Activated T-cell treated with anti-CD3 and anti-CD28 coated beads, Interleukin-2, amount 50 U/mL, for 4 hours (primary cell): ENCODE results near the gene TUBG1. TPM values are rescaled to one million over a fixed set of nuclear protein-coding genes. Genes with fewer than 3 reads are reported as not detected.
"Not testable (repeated sequence)": the region's sequence is repeated elsewhere in the genome, so short reads cannot be mapped to it uniquely, and the experiment has no call there.

Experiments
- ATAC-seq, 2 donors: fragments of 200-7000 bp; cut with Tn5 transposase; one replicate each; pipeline ENCODE4 v1.10.0; 2021
- DNase-seq: peaks from one replicate; pipeline ENCODE4 v3.0.0-alpha.2; 2020
- H3K27me3 Mint-ChIP-seq: one replicate; pipeline ENCODE4 v1.8.0; 2021; ENCODE audit warnings: low read depth, mixed read lengths
- H3K36me3 Mint-ChIP-seq: one replicate; pipeline ENCODE4 v1.8.0; 2022; ENCODE audit warnings: mixed read lengths; ENCODE audit not compliant: insufficient read depth
- H3K4me1 Mint-ChIP-seq: one replicate; pipeline ENCODE4 v1.8.0; 2021; ENCODE audit warnings: low read depth, mixed read lengths
- H3K4me3 Mint-ChIP-seq: one replicate; pipeline ENCODE4 v1.8.0; 2021; ENCODE audit warnings: mild to moderate bottlenecking, moderate library complexity, mixed read lengths
- H3K9me3 Mint-ChIP-seq: one replicate; pipeline ENCODE4 v1.8.0; 2021; ENCODE audit warnings: mixed read lengths
- total RNA-seq, 3 donors: library from RNA; stranded (reverse); gene quantifications; one replicate each; pipeline ENCODE4 v1.2.1, GENCODE V29; 2021

TUBG1 gene
- total RNA-seq, 3 donors from 2014 or later: 91.7 to 103 (median 93.7) TPM

DNA sequence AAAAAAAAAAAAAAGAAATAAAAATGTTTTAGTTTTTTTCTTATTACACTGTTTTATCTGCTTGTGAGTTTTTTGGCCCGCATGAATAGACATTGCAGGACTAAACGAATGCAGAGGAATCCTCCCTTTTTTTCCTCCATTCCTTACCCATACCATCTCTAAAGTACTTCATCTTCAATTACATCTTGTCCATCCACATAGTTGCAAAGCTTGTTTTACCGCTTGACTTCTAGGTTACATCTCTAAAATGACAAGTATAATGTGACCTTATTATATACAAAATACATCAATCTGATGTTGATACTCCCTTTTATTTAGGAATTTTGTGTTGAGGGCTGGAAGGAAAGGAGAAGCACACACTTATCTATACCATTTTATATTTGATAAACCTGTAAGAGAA, 13.1 kb upstream of the TUBG1 start:
- ATAC-seq (no peak), DNase-seq (no peak)
- H3K9me3 Mint-ChIP-seq: no peaks in the 10 kb centered on the region
- H3K4me3 Mint-ChIP-seq: no peak overlapping the region
- no peaks in the 10 kb centered on the region for H3K27me3 Mint-ChIP-seq
- peaks cover 18% of the 10 kb centered on the region for H3K36me3 Mint-ChIP-seq
- H3K4me1 Mint-ChIP-seq: peaks cover 23% of the 10 kb centered on the region

DNA sequence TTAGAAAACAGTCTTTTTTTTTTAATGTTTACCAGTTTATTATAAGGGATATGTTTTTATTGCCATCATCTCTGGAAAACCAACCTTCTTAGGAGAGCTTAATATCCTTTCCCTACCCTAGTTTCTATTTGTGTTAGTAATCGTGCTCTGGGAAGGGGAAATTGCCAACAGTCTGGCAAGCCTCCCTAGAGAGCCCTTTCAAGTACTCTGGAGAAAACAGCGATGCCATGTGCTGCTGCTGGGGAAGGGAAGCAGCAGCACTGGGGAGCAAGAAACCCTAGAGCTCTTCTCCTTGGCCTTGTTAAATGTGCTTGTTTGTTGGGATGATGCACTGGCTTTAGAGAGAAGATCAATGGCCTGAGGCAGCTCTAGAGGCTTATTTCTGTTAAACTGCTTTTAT, 10.6 kb upstream of the TUBG1 start:
- Mint-ChIP-seq H3K4me3 (no peak overlapping the region), H3K36me3 (peaks cover 17% of the 10 kb centered on the region), H3K27me3 (no peaks in the 10 kb centered on the region), H3K4me1 (peaks cover 32% of the 10 kb centered on the region), H3K9me3 (no peaks in the 10 kb centered on the region)
- DNase-seq: no peak
- ATAC-seq: no peak

DNA sequence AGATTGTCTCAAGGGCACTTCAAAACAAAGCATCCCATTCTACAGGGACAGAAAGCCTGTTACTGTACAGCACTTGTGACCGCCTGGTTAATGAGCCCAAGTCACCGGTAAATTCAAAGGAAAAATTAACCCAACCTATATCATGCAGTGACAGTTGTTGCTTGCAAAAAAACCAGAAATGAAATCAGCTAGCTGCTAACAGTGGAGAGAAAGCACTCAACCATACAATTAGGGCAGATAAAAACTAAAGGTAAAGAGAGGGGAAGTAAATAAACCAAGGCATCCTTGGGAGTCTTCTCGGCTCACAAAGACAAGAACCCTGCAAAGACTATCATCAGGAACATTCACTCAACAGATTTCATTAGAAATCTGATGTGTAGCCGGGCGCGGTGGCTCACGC, 6.2 kb upstream of the TUBG1 start:
- Mint-ChIP-seq H3K9me3 (no peaks in the 10 kb centered on the region), H3K4me1 (peaks cover 68% of the 10 kb centered on the region), H3K27me3 (no peaks in the 10 kb centered on the region), H3K4me3 (no peak overlapping the region), H3K36me3 (peaks cover 17% of the 10 kb centered on the region)
- DNase-seq (no peak), ATAC-seq (no peak)

DNA sequence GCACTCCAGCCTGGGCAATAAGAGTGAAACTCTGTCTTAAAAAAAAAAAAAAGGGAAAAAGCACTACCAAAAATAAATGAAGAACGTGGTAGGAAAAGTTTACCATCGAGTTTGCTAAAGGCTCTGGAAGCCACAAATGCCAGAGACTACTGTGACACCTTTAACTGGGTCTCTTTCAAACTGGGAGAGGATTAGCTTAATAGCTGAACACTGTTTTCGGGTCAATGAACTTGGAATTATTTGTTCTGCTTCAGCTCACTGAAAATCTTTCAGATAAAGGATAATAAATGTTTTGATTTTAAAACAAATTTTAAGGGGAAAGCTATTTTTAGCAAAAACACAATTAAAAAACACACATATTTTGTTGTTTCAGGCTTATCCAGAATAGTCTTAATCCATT, 1.7 kb upstream of the TUBG1 start:
- DNase-seq (no peak), ATAC-seq (no peak)
- Mint-ChIP-seq H3K36me3 (peaks cover 13% of the 10 kb centered on the region), H3K9me3 (no peaks in the 10 kb centered on the region), H3K4me1 (peaks cover 51% of the 10 kb centered on the region), H3K27me3 (no peaks in the 10 kb centered on the region), H3K4me3 (peak overlapping the region; percentile 100)

DNA sequence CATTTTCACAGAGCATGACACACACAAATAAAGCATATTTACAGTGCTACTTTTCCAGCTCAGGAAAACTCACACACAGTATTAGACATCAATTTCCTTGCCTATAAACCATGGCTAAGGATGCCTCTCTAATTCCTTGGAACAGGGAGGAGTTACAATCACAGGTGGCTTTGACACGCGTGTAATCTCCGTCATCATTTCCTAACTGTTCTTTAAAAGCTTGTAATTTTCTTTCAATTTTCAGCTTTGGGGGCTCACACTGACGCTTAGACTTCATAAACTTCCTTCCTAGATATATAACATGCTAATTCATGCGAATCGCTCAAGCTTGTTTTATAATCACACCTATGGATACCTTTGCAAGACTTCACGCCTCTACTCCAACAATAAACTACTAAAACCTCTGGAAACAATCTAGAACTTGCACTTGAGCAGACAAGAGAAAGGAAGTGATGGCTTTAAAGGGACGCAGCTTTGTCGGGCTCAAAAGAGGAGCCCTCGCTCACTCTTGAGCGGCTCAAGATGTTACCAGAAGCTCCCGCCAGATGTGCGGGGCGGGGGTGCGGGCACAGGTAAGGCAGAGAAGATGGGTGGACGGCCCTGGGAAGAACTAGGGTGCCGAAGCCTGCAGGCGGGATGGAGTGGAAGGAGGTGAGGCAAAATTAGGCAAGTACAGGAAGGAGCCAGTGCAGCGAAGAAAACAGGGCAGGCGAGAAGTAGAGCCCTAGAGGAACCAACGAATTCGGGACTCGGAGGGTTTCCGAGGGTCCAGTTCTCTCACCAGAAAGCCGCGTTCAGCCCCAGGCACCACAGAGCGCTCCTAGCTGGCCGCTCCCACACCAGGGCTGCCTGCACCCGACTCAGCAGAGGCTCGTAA, 940 bp upstream of the TUBG1 start:
- Mint-ChIP-seq H3K27me3 (no peaks in the 10 kb centered on the region), H3K9me3 (no peaks in the 10 kb centered on the region), H3K36me3 (peaks cover 11% of the 10 kb centered on the region), H3K4me3 (peak overlapping the region; percentile 100), H3K4me1 (peaks cover 45% of the 10 kb centered on the region)
- DNase-seq (no peak), ATAC-seq (peak; percentile 59 to 60)

DNA sequence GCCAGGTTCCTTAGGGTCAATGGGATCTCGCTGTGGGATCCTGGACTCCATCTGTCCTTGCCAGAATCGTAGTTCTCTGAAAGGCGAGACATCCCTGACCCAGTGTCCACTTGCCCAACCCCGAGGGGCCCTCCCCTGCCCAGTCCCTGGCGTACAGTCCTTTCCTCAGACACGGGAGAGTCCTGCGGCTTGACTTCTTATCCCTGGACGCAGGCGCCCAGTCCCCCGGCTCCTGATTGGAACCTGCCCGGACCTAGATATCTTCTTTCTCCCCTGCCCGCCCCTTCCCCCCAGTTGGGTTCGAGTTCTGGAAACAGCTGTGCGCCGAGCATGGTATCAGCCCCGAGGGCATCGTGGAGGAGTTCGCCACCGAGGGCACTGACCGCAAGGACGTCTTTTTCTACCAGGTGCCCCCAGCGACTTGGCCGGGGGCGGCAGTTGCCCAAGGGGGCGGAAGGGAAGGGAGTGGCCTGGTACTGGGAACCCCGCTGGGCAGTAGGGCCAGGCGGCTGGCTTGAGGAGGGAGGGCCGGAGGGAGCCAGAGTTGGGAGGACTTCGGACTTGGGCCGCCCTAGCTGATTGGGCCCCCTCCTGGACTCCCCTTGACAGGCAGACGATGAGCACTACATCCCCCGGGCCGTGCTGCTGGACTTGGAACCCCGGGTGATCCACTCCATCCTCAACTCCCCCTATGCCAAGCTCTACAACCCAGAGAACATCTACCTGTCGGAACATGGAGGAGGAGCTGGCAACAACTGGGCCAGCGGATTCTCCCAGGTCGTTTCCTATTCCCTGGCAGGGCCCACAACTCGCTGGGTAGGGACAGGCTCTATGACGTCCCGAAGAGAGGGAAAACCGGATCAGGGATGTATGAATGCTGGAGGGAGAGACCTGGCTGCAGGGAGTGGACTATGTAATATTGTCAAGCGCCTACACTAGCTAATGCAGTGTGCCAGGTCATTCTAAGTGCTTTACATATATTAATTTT, 625 bp downstream of the TUBG1 start:
- not testable (repeated sequence) for H3K27me3 Mint-ChIP-seq, H3K9me3 Mint-ChIP-seq
- Mint-ChIP-seq H3K36me3 (peaks cover 25% of the 10 kb centered on the region), H3K4me3 (peak overlapping the region; percentile 100), H3K4me1 (peaks cover 31% of the 10 kb centered on the region)
- ATAC-seq (peak in 1 of 2 donors; percentile 1), DNase-seq (peak; percentile 5)

DNA sequence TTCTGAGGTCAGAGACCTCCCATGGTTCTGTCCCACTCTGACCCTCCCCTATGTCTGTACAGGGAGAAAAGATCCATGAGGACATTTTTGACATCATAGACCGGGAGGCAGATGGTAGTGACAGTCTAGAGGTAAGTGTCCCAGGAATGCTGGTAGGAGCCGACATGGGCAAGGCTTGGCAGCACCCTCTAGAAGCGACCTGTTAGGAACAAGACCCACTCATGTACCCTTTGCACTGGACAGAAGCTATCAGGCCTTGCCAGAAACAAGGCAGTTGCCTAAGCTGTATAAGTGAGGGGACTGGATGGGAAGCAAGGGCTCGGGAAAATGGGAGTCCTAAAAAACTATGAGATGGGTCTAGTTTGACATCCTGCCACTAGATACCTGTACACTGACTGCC, 2.5 kb downstream of the TUBG1 start:
- Mint-ChIP-seq H3K27me3 (no peaks in the 10 kb centered on the region), H3K4me1 (peaks cover 12% of the 10 kb centered on the region), H3K4me3 (no peak overlapping the region), H3K9me3 (no peaks in the 10 kb centered on the region), H3K36me3 (peaks cover 27% of the 10 kb centered on the region)
- DNase-seq: no peak
- ATAC-seq: no peak

DNA sequence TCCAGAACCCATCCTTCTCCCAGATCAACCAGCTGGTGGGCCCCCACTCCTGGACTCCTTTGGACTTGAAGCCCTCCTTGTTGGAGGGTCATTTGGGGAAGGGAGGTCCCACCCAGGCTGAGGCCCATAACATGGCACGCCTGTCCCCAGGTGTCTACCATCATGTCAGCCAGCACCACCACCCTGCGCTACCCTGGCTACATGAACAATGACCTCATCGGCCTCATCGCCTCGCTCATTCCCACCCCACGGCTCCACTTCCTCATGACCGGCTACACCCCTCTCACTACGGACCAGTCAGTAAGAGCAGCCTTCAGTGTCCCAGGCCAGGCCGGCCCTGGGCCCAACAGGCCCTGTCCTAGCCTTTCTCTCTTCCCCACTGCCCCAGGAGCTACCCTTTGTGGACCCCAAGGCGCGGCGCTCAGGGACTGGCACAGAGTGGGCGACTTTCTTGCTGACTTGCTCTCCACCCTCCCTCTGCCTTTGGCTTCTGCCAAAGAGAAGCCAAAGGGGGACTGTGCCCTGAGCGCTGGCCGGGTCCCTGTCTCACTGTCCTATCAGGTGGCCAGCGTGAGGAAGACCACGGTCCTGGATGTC, 4.3 kb downstream of the TUBG1 start:
- ATAC-seq (no peak), DNase-seq (no peak)
- H3K9me3 Mint-ChIP-seq: no peaks in the 10 kb centered on the region
- no peaks in the 10 kb centered on the region for H3K27me3 Mint-ChIP-seq
- H3K4me3 Mint-ChIP-seq: no peak overlapping the region
- peaks cover 4% of the 10 kb centered on the region for H3K4me1 Mint-ChIP-seq
- H3K36me3 Mint-ChIP-seq: peaks cover 27% of the 10 kb centered on the region

DNA sequence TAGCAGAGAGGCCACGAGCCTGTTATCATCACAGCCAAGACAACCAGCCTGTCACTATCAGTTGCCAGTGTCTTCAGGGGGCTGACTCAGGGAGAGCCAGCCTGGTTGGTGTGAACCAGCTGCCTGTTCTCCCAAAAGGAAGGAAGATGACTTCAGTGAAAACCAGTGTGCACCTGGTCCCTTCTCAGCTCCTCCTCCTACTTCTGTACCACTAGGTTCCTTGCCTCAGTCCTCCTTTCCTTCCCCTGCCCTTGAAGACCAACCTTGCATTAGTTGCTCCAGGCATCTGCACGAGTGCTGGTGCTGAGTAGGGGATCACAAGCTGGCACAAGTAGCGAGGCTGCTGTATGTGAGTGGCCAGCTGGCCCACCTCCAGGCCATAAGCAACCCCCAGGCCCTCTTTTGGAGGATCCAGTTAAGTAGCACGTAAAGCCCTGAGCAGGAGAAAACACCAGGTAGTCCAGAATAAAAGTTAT, 8.5 kb downstream of the TUBG1 start:
- H3K4me1 Mint-ChIP-seq: peaks cover 6% of the 10 kb centered on the region
- no peaks in the 10 kb centered on the region for H3K9me3 Mint-ChIP-seq
- peaks cover 22% of the 10 kb centered on the region for H3K36me3 Mint-ChIP-seq
- ATAC-seq (peak in 1 of 2 donors; percentile 37), DNase-seq (no peak)
- H3K27me3 Mint-ChIP-seq: no peaks in the 10 kb centered on the region
- no peak overlapping the region for H3K4me3 Mint-ChIP-seq

DNA sequence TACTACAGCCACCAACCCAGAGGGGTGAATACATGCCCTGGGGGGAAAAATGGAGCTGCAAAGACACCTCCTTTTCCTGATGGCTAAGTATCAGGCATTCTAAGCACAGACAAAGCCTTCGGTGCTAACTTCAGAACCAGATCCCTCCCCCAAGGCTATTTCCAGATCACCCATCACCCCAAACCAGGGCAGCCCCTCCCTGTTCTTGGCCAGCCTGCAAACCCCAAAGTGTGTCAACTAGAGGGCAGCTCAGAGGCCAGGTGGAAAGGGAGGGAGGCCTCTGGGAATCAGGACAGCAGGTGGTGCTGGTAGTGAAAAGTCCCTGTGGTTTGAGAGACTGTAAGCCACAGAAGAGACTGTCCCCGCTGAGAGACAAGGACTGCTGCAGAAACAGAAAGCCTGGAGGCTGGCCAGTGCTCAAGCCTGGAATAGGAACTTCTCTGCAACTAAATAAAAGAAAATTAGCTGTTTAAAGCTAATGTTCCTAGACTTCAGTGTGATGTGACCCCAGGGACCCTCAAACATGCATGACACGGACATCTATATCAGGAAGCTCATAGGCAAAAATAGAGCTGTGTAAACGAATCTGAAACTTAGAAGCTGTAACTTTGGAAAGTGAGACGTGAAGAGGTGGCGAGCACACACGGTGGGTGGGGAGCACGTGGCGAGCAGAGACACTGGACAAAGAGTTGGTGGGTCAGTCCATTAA, 9.1 kb downstream of the TUBG1 start:
- ATAC-seq (no peak), DNase-seq (no peak)
- Mint-ChIP-seq H3K9me3 (no peaks in the 10 kb centered on the region), H3K4me1 (peaks cover 6% of the 10 kb centered on the region), H3K36me3 (peaks cover 20% of the 10 kb centered on the region), H3K4me3 (no peak overlapping the region), H3K27me3 (no peaks in the 10 kb centered on the region)

DNA sequence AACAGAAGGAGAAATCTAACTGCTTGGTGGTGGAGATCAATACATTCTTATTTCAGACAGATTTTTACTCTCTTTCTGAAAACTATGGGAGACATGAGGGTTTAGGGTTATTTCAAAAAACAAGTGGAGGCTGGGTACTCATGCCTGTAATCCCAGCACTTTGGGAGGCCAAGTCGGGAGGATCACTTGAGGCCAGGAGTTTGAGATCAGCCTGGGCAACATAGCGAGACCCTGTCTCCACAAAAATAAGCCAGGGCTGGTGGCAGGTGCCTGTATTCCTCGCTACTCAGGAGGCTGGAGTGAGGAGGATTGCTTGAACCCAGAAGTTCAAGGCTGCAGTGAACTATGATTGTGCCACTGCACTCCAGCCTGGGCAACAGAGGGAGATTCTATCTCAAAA, 12.5 kb downstream of the TUBG1 start:
- ATAC-seq, H3K27me3 Mint-ChIP-seq, H3K9me3 Mint-ChIP-seq, H3K4me1 Mint-ChIP-seq, H3K4me3 Mint-ChIP-seq, H3K36me3 Mint-ChIP-seq, DNase-seq: not testable (repeated sequence)

DNA sequence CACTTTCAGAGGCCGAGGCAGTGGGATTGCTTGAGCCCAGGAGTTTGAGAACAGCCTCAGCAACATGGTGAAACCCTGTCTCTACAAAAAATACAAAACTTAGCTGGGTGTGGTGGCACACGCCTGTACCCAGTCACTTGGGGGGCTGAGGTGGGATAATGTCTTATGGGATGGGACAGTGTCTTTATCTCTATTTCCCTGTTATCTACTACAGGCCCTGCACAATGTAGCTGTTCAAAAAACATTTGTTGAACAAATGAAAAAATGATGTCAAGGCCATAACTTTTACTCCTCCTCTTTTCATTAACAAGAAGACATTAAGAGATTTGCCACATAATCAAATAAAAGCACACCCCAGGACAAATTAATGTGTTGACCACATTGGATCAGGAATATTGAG, 13.8 kb downstream of the TUBG1 start:
- Mint-ChIP-seq H3K36me3 (no peaks in the 10 kb centered on the region), H3K9me3 (no peaks in the 10 kb centered on the region), H3K27me3 (no peaks in the 10 kb centered on the region), H3K4me1 (peaks cover 6% of the 10 kb centered on the region), H3K4me3 (no peak overlapping the region)
- ATAC-seq (no peak), DNase-seq (no peak)

DNA sequence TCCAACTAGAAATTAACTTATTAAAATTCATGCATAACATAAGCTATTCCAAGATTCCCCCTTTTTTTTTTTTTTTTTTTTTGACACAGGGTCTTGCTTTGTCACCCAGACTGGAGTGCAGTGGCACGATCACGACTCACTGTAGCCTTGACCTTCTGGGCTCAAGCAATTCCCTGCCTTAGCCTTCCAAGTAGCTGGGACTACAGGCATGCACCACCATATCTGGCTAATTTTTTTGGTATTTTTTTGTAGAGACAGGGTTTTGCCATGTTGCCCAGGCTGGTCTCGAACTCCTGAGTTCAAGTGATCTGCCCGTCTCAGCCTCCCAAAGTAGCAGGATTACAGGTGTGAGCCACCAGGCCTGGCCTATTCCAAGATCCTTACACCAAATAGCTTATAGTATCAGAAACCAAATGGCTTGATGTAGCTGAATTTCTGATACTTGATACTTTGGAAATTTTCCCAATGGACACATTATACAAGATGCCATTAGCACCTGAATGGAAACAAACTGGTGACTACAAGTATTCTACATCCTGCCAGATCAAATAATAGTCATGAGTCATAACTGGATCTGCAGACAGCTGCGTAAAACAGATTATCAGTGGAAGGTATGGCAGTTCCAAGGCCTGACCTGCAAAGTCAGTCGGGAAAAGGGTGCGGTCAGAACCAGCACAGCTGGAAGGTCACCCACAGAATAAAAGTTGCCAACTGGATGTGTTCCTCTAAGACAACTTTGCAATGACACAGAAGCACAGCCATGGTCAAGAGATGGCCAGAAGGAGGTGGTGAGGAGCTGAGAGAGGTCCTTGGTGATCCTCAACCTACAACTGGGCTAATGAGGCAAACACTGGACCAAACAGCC, 14.5 kb downstream of the TUBG1 start:
- H3K4me1 Mint-ChIP-seq: peaks cover 2% of the 10 kb centered on the region

More for the DNA sequence above, 14.5 kb downstream of the TUBG1 start:
- ATAC-seq (no peak), DNase-seq (no peak)
- no peak overlapping the region for H3K4me3 Mint-ChIP-seq
- H3K9me3 Mint-ChIP-seq: no peaks in the 10 kb centered on the region
- H3K27me3 Mint-ChIP-seq: no peaks in the 10 kb centered on the region
- no peaks in the 10 kb centered on the region for H3K36me3 Mint-ChIP-seq
